Activated CD8-positive, alpha-beta memory T cell treated with anti-CD3 and anti-CD28 coated beads for 36 hours (primary cell): Measurements from ENCODE around the gene AP4B1. TPM values are rescaled to one million over a fixed set of nuclear protein-coding genes. Genes with fewer than 3 reads are reported as not detected.

ENCODE experiments used
- CTCF ChIA-PET: fragments of 350-600 bp; sonication (Branson Sonifier 250); formaldehyde crosslinking; loops from one replicate; lab custom pipeline; 2021; ENCODE audit warnings: antibody characterized with exemption; lab: Charles Lee
- POLR2A ChIA-PET: fragments of 350-600 bp; sonication (Branson Sonifier 250); formaldehyde crosslinking; loops from one replicate; lab custom pipeline; 2021; ENCODE audit warnings: antibody characterized with exemption; lab: Charles Lee
- total RNA-seq, 2 experiments: library from RNA; stranded (reverse); gene quantifications; one replicate each; pipeline ENCODE4 v1.2.3, GENCODE V29; 2021

Gene AP4B1
- total RNA-seq, 2 experiments from 2014 or later = 35.1 to 37.0 TPM

- POLR2A ChIA-PET = no interaction called here
Measured at GRCh38 chr1:113912594-113913311, 8.2 kb upstream of the AP4B1 start.

GRCh38 chr1:113905435-113905861 lies 849 bp upstream of the AP4B1 start:
- ChIA-PET CTCF (interaction anchor here (0.7 to 4.8 kb wide), 3 partner anchors 24 to 518 kb away, joined by 3 to 31 read pairs (median 11); partner anchors contain the start of gene HIPK1), POLR2A (interaction anchor here (0.6 to 4.2 kb wide), 4 partner anchors 12 to 94 kb away, joined by 3 to 61 read pairs (median 16); partner anchors contain the start of genes HIPK1 and RSBN1)

More at GRCh38 chr1:113912594-113913311, 8.2 kb upstream of the AP4B1 start:
- CTCF ChIA-PET = no interaction called here

- CTCF ChIA-PET = interaction anchor here (0.7 to 4.8 kb wide), 7 partner anchors 12 to 69 kb away, joined by 3 to 31 read pairs (median 3); partner anchors contain the start of gene HIPK1
Measured at GRCh38 chr1:113904293-113904673, 316 bp downstream of the AP4B1 start.

GRCh38 chr1:113903501-113904292 lies 902 bp downstream of the AP4B1 start:
- ChIA-PET POLR2A (interaction anchor here (0.6 to 4.2 kb wide), 11 partner anchors 14 to 948 kb away, joined by 3 to 61 read pairs (median 4); partner anchors contain the start of genes HIPK1, RSBN1 and SLC16A1), CTCF (interaction anchor here (0.7 to 4.8 kb wide), 7 partner anchors 11 to 69 kb away, joined by 3 to 31 read pairs (median 3); partner anchors contain the start of gene HIPK1)

More at GRCh38 chr1:113904293-113904673, 316 bp downstream of the AP4B1 start:
- POLR2A ChIA-PET = interaction anchor here (0.6 to 4.2 kb wide), 11 partner anchors 15 to 948 kb away, joined by 3 to 61 read pairs (median 4); partner anchors contain the start of genes HIPK1, RSBN1 and SLC16A1

- CTCF ChIA-PET = interaction anchor here (0.6 kb wide), 1 partner anchor 47 kb away, joined by 3 read pairs; no protein-coding TSS in a partner anchor
- POLR2A ChIA-PET = interaction anchor here (0.7 kb wide), 1 partner anchor 20 kb away, joined by 4 read pairs; no protein-coding TSS in a partner anchor
Measured at GRCh38 chr1:113901191-113901590, 3.4 kb downstream of the AP4B1 start.

- ChIA-PET CTCF (no interaction called here), POLR2A (no interaction called here)
Measured at GRCh38 chr1:113899111-113899510, 5.5 kb downstream of the AP4B1 start.

- ChIA-PET CTCF (interaction anchor here (1.4 kb wide), 1 partner anchor 23 kb away, joined by 3 read pairs; no protein-coding TSS in a partner anchor), POLR2A (no interaction called here)
Measured at GRCh38 chr1:113898241-113898814, 6.3 kb downstream of the AP4B1 start.

GRCh38 chr1:113895961-113896360 lies 8.6 kb downstream of the AP4B1 start:
- POLR2A ChIA-PET = no interaction called here
- CTCF ChIA-PET = interaction anchor here (1.1 kb wide), 1 partner anchor 12 kb away, joined by 4 read pairs; no protein-coding TSS in a partner anchor

GRCh38 chr1:113895098-113895497 lies 9.5 kb downstream of the AP4B1 start:
- ChIA-PET POLR2A (no interaction called here), CTCF (no interaction called here)

GRCh38 chr1:113893267-113893666 lies 11.3 kb downstream of the AP4B1 start:
- ChIA-PET POLR2A (no interaction called here), CTCF (interaction anchor here (0.6 to 1.0 kb wide), 2 partner anchors 11 to 157 kb away, joined by 3 read pairs; no protein-coding TSS in a partner anchor)

- ChIA-PET CTCF (no interaction called here), POLR2A (interaction anchor here (0.6 kb wide), 1 partner anchor 32 kb away, joined by 3 read pairs; no protein-coding TSS in a partner anchor)
Measured at GRCh38 chr1:113891631-113892220, 12.9 kb downstream of the AP4B1 start.

- ChIA-PET CTCF (interaction anchor here (0.7 kb wide), 2 partner anchors 22 to 86 kb away, joined by 3 to 6 read pairs; no protein-coding TSS in a partner anchor), POLR2A (interaction anchor here (0.6 kb wide), 1 partner anchor 9 kb away, joined by 6 read pairs; no protein-coding TSS in a partner anchor)
Measured at GRCh38 chr1:113890816-113891215, 13.8 kb downstream of the AP4B1 start.

- CTCF ChIA-PET = no interaction called here
- POLR2A ChIA-PET = interaction anchor here (0.5 kb wide), 1 partner anchor 37 kb away, joined by 5 read pairs; no protein-coding TSS in a partner anchor
Measured at GRCh38 chr1:113887402-113888175, 17.0 kb downstream of the AP4B1 start, which contains the start of gene BCL2L15. TSS of gene BCL2L15 (minus strand) at chr1:113887581. CDS start at chr1:113887375, 206 bp downstream.

- ChIA-PET CTCF (no interaction called here), POLR2A (no interaction called here)
Measured at GRCh38 chr1:113886417-113887401, 17.9 kb downstream of the AP4B1 start.

- ChIA-PET CTCF (no interaction called here), POLR2A (interaction anchor here (0.5 to 1.2 kb wide), 3 partner anchors 9 to 49 kb away, joined by 3 to 6 read pairs (median 4); no protein-coding TSS in a partner anchor)
Measured at GRCh38 chr1:113881661-113882060, 22.9 kb downstream of the AP4B1 start.

- ChIA-PET POLR2A (interaction anchor here (1.1 kb wide), 1 partner anchor 25 kb away, joined by 3 read pairs; the partner anchor contains the start of gene AP4B1), CTCF (interaction anchor here (0.5 to 1.1 kb wide), 2 partner anchors 24 to 51 kb away, joined by 3 to 4 read pairs; no protein-coding TSS in a partner anchor)
Measured at GRCh38 chr1:113879739-113880038, 24.9 kb downstream of the AP4B1 start.
